Cerebellar nuclear complex (tissue), 1 donor: ENCODE results near the gene ICA1L.

Source experiments
- DNase-seq, 2 experiments: peaks; one replicate each; lab custom pipeline; 2025; lab: John Stamatoyannopoulos, UW

ICA1L gene

DNA sequence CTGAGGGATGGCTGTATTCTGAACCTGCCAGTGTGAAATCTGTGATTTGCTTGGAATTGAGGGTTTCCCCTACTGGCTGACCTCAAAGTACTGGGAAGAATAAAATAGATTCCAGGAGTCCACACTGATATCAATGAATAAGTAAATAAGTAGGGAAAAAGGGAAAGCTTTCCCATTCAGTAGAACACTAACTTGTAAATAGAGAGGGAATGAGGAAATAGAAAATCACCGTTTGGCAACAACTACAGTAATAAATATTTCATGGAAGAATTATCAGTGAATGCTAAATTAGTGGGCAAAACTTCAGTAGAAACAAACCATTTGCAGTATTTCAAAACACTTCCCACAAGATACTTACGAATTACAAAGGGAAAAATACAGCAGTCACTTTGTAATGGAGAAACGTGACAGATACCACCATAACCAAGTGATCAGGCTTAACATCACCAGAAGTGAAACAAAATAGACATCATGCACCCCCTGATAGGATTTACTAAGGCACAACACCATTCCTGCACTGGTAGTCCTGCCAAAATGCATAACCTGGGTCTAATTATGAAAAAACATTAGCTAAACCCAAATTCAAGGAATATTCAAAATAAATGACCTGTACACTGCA lies 88.5 kb downstream of the ICA1L start:
- DNase-seq: no peak

DNA sequence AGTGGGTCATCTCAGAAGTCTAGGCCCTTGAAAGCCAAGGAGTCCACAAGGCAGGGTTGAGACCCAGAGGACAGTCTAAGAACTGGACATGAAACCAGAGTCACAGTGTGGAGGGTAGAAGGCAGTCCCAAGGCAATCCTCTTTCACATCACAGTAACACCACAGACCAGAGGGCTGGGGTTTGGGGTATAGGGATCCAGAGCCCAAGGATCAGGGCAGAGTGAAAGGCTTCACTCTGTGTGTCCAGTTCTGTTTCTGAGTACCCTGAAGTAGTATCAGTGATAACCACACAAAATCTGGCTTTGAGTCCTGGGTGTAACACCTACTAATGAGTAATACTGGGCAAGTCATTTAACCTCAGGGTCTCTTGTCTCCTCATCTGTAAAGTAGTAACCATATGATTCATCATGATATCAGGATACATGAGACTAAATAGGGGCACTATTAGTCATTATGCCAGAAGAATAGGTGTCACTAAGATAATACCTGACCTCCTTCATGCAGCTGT lies 91.0 kb downstream of the ICA1L start:
- DNase-seq: no peak

GRCh38 chr2:202778217-202778616 lies 93.3 kb downstream of the ICA1L start:
- no peak for DNase-seq

DNA sequence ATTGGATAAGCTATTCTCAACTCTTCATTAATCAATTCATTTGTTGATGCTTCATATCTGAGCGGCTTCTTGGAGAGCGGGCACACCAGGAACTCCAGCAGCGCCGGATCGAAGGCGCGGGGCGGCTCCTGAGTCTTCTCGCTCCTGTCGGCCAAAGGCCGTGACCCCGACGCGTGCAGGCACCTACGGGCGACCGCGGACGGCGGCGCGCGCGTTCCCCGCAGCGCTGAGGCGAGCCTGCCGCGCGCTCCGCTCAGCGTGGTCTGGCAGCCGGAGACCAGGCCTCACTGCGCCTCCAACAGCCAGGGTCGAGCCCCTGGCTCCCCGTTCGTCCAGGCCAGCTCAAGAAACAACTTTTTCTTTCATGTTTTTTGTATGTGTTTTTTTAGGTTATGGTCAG lies 97.5 kb downstream of the ICA1L start:
- DNase-seq: no peak

DNA sequence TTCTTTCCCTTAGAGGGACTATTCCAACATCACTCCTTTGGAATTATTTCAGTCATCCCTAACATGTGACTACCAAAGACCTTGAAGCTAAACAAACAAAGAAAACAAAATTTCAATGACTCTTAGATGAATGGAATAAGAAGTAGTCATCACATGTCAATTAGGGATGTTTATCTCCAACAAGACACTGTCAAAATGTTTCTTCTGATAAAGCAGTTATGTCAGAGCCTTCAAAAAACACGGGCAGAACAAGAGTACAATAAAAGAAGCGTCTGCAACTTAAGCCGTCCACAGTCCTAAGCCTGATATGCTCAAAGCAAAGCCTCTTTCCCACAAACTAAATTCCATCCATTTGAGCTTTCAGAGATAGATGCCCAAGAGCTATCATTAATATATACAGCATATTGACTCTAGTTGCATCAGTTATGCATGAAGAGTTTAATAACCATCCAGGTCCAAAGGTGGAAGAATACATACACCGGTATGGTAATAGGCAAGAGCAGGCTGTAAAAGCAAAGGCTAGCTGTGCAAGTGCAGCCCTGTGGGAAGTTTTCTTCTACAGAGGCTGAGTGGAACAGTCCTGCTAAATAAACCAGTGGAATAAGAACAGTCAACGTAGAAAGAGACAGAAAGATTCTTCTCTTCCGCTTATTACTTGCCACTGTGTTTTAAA lies 98.1 kb downstream of the ICA1L start:
- DNase-seq: no peak

- no peak for DNase-seq
These were observed 99.7 kb downstream of the ICA1L start for GRCh38 chr2:202771741-202772460.

- no peak for DNase-seq
These were observed 100.2 kb downstream of the ICA1L start for GRCh38 chr2:202771336-202771735.

GRCh38 chr2:202769201-202769600 lies 102.4 kb downstream of the ICA1L start:
- no peak for DNase-seq

GRCh38 chr2:202768273-202768672 lies 103.3 kb downstream of the ICA1L start:
- no peak for DNase-seq

DNA sequence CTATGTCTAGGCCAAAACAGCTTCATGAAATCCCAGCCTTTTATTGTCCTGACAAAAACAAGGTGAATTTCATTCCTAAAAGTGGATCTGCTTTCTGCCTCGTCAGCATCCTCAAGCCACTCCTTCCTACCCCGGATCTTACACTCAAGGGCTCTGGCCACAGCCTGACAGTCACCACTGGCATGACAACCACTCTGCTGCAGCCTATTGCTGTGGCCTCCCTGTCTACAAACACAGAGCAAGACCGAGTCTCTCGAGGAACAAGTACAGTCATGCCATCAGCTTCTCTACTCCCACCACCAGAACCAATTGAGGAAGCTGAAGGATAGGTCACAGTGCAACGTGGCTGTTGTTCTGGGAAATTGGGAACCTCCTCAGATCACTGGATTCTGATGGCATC lies 106.1 kb downstream of the ICA1L start:
- no peak for DNase-seq

DNA sequence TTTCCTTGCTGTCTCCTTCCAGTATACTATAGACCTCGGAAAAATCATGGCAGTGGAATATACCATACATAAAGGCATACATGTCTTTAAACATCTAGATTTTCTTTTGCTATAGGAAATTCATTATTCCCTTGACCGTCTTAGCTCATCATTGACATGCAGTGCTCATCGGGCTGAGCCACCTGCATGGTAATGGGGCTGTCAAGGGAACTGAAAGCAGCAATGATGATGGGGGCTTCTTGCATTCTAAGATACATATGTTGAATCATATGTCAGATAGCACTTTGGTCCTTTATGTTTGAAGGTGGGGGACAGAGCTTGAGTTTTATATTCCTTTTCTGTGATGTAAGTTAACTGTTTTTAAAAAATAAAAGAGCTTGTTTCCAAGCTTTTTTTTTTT lies 106.6 kb downstream of the ICA1L start:
- no peak for DNase-seq

GRCh38 chr2:202763916-202764315 lies 107.7 kb downstream of the ICA1L start:
- no peak for DNase-seq

- no peak for DNase-seq
These were observed 109.0 kb downstream of the ICA1L start for GRCh38 chr2:202762556-202762955.

- no peak for DNase-seq
These were observed 110.7 kb downstream of the ICA1L start for GRCh38 chr2:202760848-202761247.

GRCh38 chr2:202758604-202759003 lies 113.0 kb downstream of the ICA1L start:
- DNase-seq: no peak

GRCh38 chr2:202758128-202758527 lies 113.4 kb downstream of the ICA1L start:
- DNase-seq: no peak

- no peak for DNase-seq
These were observed 114.2 kb downstream of the ICA1L start for GRCh38 chr2:202757339-202757738.

- no peak for DNase-seq
These were observed 115.0 kb downstream of the ICA1L start for GRCh38 chr2:202756598-202756997.

DNA sequence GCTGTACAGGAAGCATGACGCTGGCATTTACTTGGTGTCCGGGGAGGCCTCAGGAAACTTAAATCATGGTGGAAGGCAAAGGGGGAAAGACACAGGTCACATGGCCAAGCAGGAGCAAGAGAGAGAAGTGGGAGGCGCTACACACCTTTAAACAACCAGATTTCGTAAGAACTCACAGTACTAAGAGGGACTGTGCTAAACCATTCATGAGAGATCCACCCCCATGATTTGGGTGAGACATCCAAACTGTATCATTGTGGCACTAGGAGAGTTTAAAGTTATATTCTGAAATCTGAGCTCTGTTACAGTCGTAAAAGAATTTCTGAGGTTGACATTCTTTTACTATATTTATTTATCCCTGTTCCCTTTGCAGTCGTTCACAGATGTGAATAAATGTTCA lies 116.6 kb downstream of the ICA1L start:
- no peak for DNase-seq

GRCh38 chr2:202752071-202752470 lies 119.5 kb downstream of the ICA1L start:
- no peak for DNase-seq

- no peak for DNase-seq
These were observed 120.7 kb downstream of the ICA1L start for GRCh38 chr2:202750763-202751427.

DNA sequence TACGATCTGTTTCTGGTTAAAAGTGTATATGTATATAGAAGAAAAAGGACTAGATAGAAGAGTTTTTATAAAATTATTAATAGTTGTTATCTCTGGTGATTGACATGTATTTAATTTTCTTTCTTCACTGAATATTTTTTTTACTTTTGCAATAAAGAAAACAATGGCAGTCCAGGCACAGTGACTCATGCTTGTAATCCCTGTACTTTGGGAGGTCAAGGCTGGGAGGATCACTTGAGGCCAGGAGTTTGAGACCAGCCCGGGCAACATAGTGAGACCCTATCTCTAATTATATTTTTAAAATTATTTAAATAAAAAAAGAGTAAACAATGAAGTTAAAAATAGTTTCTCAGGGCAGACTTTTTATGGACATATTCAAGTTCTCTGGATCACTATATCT lies 122.1 kb downstream of the ICA1L start:
- no peak for DNase-seq

- DNase-seq: no peak
These were observed 128.0 kb downstream of the ICA1L start for GRCh38 chr2:202743613-202744012.
